ENCODE measurements around the gene C20orf204. TPM values are rescaled to one million over a fixed set of nuclear protein-coding genes. Genes with fewer than 3 reads are reported as not detected.

C20orf204 gene
- total and polyA plus RNA-seq, 2 of the 4 experiments (the other 2 are of a cell fraction), result 0.09 to 0.18 TPM

DNA sequence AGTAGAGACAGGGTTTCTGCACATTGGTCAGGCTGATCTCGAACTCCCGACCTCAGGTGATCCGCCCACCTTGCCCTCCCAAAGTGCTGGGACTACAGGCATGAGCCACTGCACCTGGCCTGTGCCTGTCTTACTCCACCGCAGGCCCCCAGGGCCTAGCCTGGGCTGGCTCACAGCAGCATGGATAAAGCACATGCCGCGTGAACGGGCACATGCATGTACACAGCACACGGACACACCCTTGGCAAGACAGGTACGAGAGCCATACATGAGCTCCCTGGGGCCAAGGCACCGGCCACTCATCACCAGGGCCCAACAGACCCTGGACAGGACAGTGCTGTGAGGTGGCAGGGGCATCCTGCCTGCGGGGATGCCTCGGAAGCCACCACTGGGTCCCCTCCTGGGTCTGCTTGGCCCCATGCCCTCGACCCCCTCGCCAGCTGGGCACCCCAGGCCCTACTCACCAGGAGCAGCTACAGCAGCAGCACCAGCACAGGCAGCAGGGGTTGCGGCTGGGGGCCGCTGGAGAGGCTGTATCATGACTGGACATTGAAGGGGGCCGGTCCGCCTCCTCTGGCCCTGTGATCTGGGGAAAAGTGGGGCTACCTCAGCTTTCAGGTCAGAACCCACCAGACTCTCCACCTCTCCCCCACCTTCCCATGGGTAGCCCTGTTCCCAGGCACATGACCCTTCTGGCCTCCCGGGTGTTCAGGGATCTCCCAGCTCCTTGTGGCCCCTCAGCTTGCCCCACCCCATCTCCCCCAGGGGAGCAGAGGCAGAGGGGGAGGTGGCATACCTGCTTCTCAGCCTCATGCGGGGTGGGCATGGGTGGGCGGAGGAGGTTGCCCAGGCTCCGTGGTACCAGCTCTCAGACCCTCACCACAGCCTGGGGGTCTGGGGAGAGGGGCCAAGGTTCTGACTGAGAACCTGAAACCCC, 40.3 kb downstream of the C20orf204 start:
- WGBS, 2 experiments (ENCODE audit: extremely low coverage in 2 of 2, insufficient read length in 1 of 2), result 98% methylated on average over 5 of the region's 22 CpGs; no CpG with 5 or more reads in 1 of the 2 experiments
- Histone ChIP-seq H3K9me1 (ENCODE audit: insufficient read depth, low read length) (no peaks in the 10 kb centered on the region), H3K79me1 (ENCODE audit: low read depth in 1 of 2, low read length in 2 of 2) (peaks cover 6 to 8% of the 10 kb centered on the region in 2 experiments; a peak in 3 of 4 replicates), H4K91ac (ENCODE audit: insufficient read depth, low read depth, low read length) (no peak overlapping the region), H3K14ac (replicated peaks; ENCODE audit: low read depth, low read length) (no peak overlapping the region), H3K27me3 (ENCODE audit: control insufficient read depth, insufficient read depth, low read length) (peaks cover 2% of the 10 kb centered on the region; the same call in 1 of the 2 replicates), H3K23ac (ENCODE audit: low read depth, low read length) (no peak overlapping the region), H3K9ac (ENCODE audit: low read depth, low read length) (no peak overlapping the region), H3K56ac (ENCODE audit: extremely low read depth, insufficient read depth, low read length) (no peak overlapping the region), H3K36me3 (ENCODE audit: control insufficient read depth, insufficient read depth, low read length) (peaks cover 22% of the 10 kb centered on the region; the same call in 1 of the 2 replicates), H3K4ac (ENCODE audit: low read depth, low read length) (no peak overlapping the region), H2AFZ (replicated peaks; ENCODE audit: low read length, poor library complexity) (no peak overlapping the region), H3K9me3 (ENCODE audit: control insufficient read depth, insufficient read depth, low read length) (no peaks in the 10 kb centered on the region), H2AK5ac (ENCODE audit: low read depth, low read length) (no peak overlapping the region), H3K4me1 (ENCODE audit: control insufficient read depth, insufficient read depth, low read length) (peaks cover 11% of the 10 kb centered on the region), H2BK15ac (ENCODE audit: low read depth, low read length) (no peak overlapping the region), H3K27ac (ENCODE audit: insufficient read depth, low read length) (no peak overlapping the region), H2BK5ac (ENCODE audit: low read depth, low read length, poor library complexity, severe bottlenecking) (no peak overlapping the region), H3K18ac (ENCODE audit: low read depth, low read length) (no peak overlapping the region), H2BK120ac (ENCODE audit: low read depth, low read length) (no peak overlapping the region), H4K5ac (ENCODE audit: low read depth, low read length) (no peak overlapping the region), H4K20me1 (ENCODE audit: insufficient read depth, low read length) (peaks cover 6% of the 10 kb centered on the region), H3K4me2 (ENCODE audit: low read depth, low read length) (no peak overlapping the region), H3K4me3 (ENCODE audit: insufficient read depth, low read depth, low read length) (no peak overlapping the region), H4K8ac (ENCODE audit: low read depth in 2 of 2, low read length in 2 of 2) (no peak overlapping the region), H2BK20ac (ENCODE audit: low read depth, low read length) (no peak overlapping the region), H2AK9ac (replicated peaks; ENCODE audit: low read depth, low read length, poor library complexity) (no peak overlapping the region)
- no TSS peak for BruUV-seq (replicated peaks)
- CTCF ChIA-PET, result no interaction called here
- dilution Hi-C loops (cut with HindIII; ENCODE audit: low sequenced_read_pairs, unreplicated experiment) (no loop called here), in situ Hi-C loops (cut with MboI; ENCODE audit: low sequenced_read_pairs) (no loop called here), intact Hi-C loops (cut with micrococcal nuclease) (no loop called here)
- POLR2A ChIA-PET (ENCODE audit: unreplicated experiment), result no interaction called here
- DNase-seq (no peak), ATAC-seq (ENCODE audit: low read depth) (no peak)
- TF ChIP-seq RFX5 (IDR thresholded peaks at IDR 0.05; ENCODE audit: low read depth, low read length) (no peak), FOS (IDR thresholded peaks at IDR 0.05; ENCODE audit: low read depth, low read length) (no peak), MAFK (IDR thresholded peaks at IDR 0.05; ENCODE audit: low read depth, low read length) (no peak), RAD21 (IDR thresholded peaks at IDR 0.05; ENCODE audit: low read length) (no peak), CHD1 (IDR thresholded peaks at IDR 0.05; ENCODE audit: low read depth, low read length) (no peak), NFE2L2 (IDR thresholded peaks at IDR 0.05; ENCODE audit: low read depth, low read length) (no peak), MAZ (IDR thresholded peaks at IDR 0.05; ENCODE audit: borderline replicate concordance, low read depth, low read length) (no peak), MXI1 (IDR thresholded peaks at IDR 0.05; ENCODE audit: borderline replicate concordance, low read depth, low read length) (no peak), SMC3 (IDR thresholded peaks at IDR 0.05; ENCODE audit: low read depth, low read length) (no peak), POLR2A (IDR thresholded peaks at IDR 0.05; ENCODE audit: low read depth, low read length) (no peak)

All from IMR-90 (cell line).